ENCODE data around the gene GALNT7. TPM values are rescaled to one million over a fixed set of nuclear protein-coding genes. Genes with fewer than 3 reads are reported as not detected.

GALNT7 gene
- total and polyA plus RNA-seq, 9 donors, result 9.0 to 23.7 (median 17.6) TPM

- DNase-seq, result no peak
- intact Hi-C loops (cut with DNase I), result no loop called here
- no peak overlapping the region for H3K27ac ChIP-seq
- H3K4me1 ChIP-seq (ENCODE audit: insufficient read depth), result peaks cover 8% of the 10 kb centered on the region
- no peaks in the 10 kb centered on the region for H3K36me3 ChIP-seq
- H3K4me3 ChIP-seq, result no peak overlapping the region
- H3K9me3 ChIP-seq, result no peaks in the 10 kb centered on the region
- TF ChIP-seq CTCF (IDR thresholded peaks at IDR 0.05) (no peak), POLR2A (IDR thresholded peaks at IDR 0.05) (no peak), EP300 (IDR thresholded peaks at IDR 0.05) (no peak)
- WGBS, 3 donors, result 93 to 95% (median 94%) methylated on average over 2 of the region's 2 CpGs
- H3K27me3 ChIP-seq, result no peaks in the 10 kb centered on the region
These were observed 93.8 kb downstream of the GALNT7 start for GRCh38 chr4:173262375-173262774.

- no peaks in the 10 kb centered on the region for H3K36me3 ChIP-seq
- intact Hi-C loops (cut with DNase I), result no loop called here
- H3K4me3 ChIP-seq, result no peak overlapping the region
- whole genome bisulfite sequencing, 3 donors, result 7 to 19% (median 10%) methylated on average over 4 of the region's 4 CpGs
- peaks cover 8% of the 10 kb centered on the region for H3K4me1 ChIP-seq (ENCODE audit: insufficient read depth)
- no peak for TF ChIP-seq CTCF (IDR thresholded peaks at IDR 0.05)
- no peak for TF ChIP-seq EP300 (IDR thresholded peaks at IDR 0.05)
- TF ChIP-seq POLR2A (IDR thresholded peaks at IDR 0.05), result no peak
- DNase-seq, result no peak
- no peaks in the 10 kb centered on the region for H3K9me3 ChIP-seq
- H3K27me3 ChIP-seq, result no peaks in the 10 kb centered on the region
- no peak overlapping the region for H3K27ac ChIP-seq
These were observed 95.6 kb downstream of the GALNT7 start for GRCh38 chr4:173264245-173264644.

GRCh38 chr4:173264684-173265185, 96.1 kb downstream of the GALNT7 start:
- intact Hi-C loops (cut with DNase I), result no loop called here
- WGBS, 3 donors, result 9 to 28% (median 22%) methylated on average over 5 of the region's 5 CpGs
- Histone ChIP-seq H3K36me3 (no peaks in the 10 kb centered on the region), H3K9me3 (no peaks in the 10 kb centered on the region), H3K4me3 (no peak overlapping the region), H3K27ac (peak overlapping the region in 1 of 2 donors; percentile 13), H3K27me3 (no peaks in the 10 kb centered on the region), H3K4me1 (ENCODE audit: insufficient read depth) (peaks cover 8% of the 10 kb centered on the region)
- peak; percentile 48 to 81 (median 73) for DNase-seq
- TF ChIP-seq CTCF (IDR thresholded peaks at IDR 0.05), result no peak
- no peak for TF ChIP-seq EP300 (IDR thresholded peaks at IDR 0.05)
- TF ChIP-seq POLR2A (IDR thresholded peaks at IDR 0.05), result no peak

- Histone ChIP-seq H3K4me1 (ENCODE audit: insufficient read depth) (peaks cover 8% of the 10 kb centered on the region), H3K36me3 (no peaks in the 10 kb centered on the region), H3K9me3 (no peaks in the 10 kb centered on the region), H3K4me3 (no peak overlapping the region), H3K27ac (no peak overlapping the region), H3K27me3 (no peaks in the 10 kb centered on the region)
- TF ChIP-seq EP300 (IDR thresholded peaks at IDR 0.05) (no peak), POLR2A (IDR thresholded peaks at IDR 0.05) (no peak), CTCF (IDR thresholded peaks at IDR 0.05) (no peak)
- 94 to 98% (median 96%) methylated on average over 6 of the region's 6 CpGs for WGBS, 3 donors
- no peak for DNase-seq
- intact Hi-C loops (cut with DNase I), result no loop called here
These were observed 97.1 kb downstream of the GALNT7 start for GRCh38 chr4:173265751-173266150.

All from ovary (tissue), 9 donors.